ENCODE measurements around the gene PAX5.
A peak's percentile ranks its signal among the peaks of the same experiment; 100 is the strongest.

PAX5 gene

DNA sequence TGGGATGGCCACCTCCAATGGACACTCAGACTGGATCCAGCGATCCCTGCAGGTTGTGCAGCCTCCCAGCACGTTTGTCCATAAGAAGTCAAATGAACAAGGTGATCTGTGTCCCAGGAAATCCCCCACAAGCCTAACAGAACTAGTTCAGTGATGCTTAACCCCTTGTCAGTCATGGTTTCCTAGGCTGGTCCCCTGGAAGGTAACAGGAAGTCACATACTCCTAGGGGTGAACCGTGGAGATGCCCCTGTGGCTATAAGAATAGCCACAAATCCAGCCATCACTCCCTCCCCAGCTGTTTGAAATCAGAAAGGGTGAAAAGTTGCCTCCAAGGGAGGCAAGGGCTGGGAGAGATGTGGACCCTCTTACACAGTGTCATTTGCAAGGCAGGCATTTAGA, 22.5 kb downstream of the PAX5 start:
- no peak for DNase-seq

- DNase-seq: no peak
Observed at GRCh38 chr9:37010976-37011375, 23.1 kb downstream of the PAX5 start.

DNA sequence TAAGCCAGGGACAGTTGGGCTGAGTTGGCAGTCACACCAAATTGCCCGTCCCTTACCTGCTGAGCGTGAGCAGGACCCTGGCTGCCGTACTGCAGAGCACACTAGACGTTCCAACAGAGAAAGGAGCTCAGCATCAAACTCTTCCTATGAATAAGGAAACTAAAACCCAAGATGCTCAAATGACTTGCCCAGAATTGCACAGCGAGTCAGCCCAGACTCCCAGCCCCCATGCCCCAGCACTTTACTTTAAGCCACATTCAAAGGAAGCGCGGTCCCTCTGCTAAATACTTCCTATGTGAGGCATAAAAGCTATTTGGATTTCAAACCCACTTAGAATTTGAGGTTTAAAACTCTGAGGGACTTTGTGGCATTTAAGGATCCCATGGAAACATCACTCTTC, 23.9 kb downstream of the PAX5 start:
- DNase-seq: no peak

GRCh38 chr9:37007295-37007694, 26.8 kb downstream of the PAX5 start:
- no peak for DNase-seq

GRCh38 chr9:37005517-37006140, 28.4 kb downstream of the PAX5 start:
- DNase-seq: no peak

- no peak for DNase-seq
Observed at GRCh38 chr9:37004424-37004935, 29.6 kb downstream of the PAX5 start.

DNA sequence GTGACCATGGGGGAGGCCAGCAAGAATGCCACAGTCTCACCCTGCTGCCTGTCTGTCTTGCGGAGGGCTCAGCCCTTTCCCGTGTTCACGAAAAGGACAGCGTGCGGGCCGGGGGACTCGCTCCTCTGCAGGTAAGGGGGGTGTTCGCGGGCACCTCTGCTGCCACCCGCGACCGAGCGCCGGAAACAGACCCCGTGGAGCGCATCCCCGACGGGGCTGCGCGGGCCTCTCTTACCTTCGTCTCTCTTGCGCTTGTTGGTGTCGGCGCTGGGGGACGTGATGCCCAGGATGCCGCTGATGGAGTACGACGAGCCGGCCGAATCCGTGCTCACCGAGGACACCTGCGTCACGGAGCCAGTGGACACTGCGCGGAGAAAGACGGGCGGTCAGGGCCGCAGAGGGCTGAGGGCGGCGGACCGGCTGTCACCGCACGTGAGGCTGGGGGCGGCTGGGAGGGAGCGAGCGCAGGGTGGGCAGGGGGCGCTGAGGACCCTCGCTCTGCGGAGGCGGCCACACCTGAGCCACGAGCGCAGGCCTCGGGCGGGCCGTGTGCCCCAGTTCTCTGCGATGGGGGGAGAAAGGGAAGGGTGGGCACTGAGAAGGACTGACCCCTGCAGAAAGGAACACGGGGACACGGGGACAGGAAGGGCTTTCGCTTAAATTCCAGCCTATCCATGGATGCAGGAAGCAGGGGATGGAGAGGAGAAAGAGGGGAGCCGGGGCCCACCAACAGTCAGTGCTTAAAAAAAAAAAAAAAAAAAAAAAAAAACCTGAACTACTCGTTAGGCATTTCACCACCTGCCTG, 31.5 kb downstream of the PAX5 start:
- no peak for DNase-seq

DNA sequence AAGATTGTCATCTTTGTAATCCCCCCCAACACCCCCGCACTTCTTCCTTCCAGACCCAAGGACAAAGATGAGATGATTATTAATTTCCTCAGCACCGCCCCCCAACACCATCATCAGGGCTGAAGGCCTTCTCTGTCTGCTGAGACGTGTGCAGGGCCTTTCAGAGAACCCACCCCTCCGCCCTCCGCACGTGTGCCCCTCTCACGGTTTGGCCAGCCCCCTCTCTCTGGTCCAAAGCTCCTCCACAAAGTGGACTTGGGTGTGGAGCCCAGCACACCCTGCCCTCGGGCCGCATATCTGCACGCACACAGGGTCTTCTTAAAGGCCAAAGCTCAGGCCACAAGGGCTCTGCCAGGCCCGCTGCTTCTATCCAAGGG, 32.0 kb downstream of the PAX5 start:
- no peak for DNase-seq

DNA sequence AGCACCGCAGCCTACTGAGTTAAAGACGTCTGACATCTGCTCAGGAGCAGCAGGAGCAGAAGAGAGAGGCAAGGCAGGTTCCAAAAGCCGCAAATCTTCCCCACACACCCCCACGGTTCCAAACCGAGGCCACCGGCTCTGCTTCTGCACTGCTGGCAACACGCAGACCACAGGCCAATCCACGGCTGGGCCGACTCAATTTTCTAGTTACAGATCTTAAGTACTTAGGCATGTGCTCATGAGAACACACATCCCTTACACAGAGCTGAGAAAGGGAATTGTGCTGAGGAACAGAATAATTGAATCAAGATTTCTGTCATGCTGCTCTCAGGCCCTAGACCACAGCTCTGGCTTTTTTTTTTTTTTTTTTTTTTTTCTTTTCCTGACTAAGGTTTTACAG, 32.6 kb downstream of the PAX5 start:
- no peak for DNase-seq

- no peak for DNase-seq
Observed at GRCh38 chr9:36999728-37000333, 34.2 kb downstream of the PAX5 start.

GRCh38 chr9:36997414-36997813, 36.7 kb downstream of the PAX5 start:
- no peak for DNase-seq

DNA sequence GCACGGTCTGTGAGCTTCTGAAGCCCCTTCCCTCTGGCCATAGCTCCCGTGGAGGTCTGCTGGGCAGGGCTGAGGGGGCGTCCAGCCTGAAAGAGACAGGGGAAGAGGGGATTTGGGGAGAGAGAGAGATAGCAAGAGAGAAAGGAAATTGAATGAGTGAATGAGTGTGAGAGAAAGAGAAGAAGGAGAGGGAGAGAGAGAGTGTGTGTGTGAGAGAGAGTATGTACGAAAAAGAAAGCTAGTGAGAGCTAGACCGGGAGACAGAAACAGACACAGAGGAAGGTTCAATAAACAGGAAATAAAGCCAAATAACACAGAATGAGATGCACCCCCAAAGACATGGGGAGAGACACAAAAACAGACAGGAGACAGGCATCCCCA, 37.4 kb downstream of the PAX5 start:
- no peak for DNase-seq

GRCh38 chr9:36995927-36996705, 38.0 kb downstream of the PAX5 start:
- DNase-seq: peak; percentile 49

GRCh38 chr9:36993933-36994764, 39.9 kb downstream of the PAX5 start:
- DNase-seq: no peak

DNA sequence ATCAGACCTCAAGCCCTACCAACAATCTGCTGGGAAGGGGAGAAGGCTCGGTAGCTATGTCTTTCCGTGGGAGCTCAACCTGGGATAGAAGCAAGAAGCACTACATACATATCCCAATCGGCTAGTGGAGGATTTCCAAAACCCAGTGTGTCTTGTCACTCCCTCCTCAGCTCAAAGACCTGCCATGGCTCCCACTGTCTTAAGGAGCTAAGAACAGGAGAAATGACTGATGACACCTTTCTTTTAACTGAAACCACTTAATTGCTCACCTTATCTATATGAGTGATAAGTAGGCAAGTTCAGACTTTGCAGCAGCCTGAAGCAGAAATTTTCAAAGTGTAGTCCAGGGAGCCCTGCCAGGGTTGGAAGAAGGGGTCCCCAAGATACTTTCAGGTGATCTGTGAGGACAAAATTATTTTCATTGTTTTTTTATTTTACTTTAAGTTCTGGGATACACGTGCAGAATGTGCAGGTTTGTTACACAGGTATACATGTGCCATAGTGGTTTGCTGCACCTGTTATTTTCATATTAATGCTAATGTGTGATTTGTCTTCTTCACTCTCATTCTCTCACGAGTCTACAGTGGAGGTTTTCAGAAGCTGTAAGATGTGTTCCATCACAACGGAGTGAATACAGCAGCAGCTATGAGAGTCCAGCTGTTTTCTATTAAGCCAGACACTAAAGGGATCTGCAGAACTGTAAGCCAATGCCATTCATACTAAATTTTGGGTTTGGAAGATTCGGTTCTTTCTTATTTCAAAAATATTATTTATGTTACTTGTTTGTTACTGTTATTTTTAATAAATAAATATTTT, 41.4 kb downstream of the PAX5 start:
- DNase-seq: no peak

DNA sequence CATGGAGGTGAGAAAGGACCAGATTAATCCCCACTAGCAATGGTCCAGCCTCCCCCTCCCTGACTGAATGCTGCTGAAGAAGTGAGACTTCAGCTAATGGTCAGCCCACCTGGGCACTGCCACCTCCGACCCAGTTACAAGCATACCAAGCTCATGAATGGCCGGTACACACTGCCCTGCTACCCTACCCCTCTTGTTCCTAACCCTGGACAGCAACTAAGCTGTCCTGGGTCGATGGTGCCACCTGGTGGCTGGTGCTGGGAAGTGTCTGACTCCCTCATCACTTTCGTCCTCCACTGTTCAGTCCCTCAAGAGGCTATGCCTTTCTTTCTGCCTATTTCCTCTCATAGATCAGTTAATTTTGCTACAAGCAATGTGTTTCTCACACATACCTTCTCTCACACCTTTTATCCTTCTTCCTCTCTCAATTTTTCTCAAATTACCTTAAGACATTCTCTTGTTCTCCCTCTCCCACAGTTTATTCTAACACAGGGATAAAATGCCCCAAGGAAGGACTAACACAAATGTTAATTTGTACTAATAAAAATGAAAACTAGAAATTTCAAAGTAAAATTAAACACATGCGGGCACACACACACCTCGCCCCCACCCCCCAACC, 42.4 kb downstream of the PAX5 start:
- no peak for DNase-seq

DNA sequence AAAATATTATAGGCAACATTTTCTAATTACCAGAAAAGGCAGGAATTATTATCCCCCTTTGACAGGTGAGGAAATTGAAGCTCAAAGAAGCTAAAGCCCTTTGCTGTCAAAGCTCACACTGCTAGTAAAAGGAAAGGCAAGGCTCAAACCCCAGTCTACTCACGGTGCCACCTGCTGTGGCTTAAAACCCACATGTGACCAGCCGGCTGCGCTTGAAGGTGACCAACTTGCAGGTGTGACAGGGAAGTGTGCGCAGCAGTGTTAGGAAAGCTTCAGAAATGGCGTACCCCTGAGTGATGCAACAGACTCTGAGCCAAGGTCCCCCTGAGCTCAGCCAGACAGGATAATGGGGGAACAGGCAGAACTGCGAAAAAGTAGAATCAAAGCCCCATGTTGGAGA, 45.2 kb downstream of the PAX5 start:
- no peak for DNase-seq

GRCh38 chr9:36987891-36988290, 46.2 kb downstream of the PAX5 start:
- no peak for DNase-seq

DNA sequence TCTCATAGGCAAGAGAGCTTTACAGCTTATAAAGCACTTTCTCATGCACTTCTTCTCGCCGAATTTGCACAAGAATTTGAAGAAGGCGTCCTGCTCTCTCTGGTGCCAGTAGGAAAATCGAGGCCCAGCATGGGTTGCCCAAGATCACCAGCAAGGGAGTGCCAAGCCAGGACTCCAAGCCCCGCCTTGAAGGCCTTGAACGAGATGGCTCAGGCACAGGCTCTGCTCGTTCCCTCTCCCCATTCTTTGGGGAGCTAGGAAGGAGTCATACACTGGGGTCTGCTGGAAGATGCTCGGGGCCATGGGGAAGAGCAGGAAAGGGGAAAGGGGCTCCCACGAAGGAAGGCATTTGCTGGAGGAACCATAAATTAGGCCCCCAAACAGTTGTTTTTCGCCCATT, 46.7 kb downstream of the PAX5 start:
- DNase-seq: no peak

DNA sequence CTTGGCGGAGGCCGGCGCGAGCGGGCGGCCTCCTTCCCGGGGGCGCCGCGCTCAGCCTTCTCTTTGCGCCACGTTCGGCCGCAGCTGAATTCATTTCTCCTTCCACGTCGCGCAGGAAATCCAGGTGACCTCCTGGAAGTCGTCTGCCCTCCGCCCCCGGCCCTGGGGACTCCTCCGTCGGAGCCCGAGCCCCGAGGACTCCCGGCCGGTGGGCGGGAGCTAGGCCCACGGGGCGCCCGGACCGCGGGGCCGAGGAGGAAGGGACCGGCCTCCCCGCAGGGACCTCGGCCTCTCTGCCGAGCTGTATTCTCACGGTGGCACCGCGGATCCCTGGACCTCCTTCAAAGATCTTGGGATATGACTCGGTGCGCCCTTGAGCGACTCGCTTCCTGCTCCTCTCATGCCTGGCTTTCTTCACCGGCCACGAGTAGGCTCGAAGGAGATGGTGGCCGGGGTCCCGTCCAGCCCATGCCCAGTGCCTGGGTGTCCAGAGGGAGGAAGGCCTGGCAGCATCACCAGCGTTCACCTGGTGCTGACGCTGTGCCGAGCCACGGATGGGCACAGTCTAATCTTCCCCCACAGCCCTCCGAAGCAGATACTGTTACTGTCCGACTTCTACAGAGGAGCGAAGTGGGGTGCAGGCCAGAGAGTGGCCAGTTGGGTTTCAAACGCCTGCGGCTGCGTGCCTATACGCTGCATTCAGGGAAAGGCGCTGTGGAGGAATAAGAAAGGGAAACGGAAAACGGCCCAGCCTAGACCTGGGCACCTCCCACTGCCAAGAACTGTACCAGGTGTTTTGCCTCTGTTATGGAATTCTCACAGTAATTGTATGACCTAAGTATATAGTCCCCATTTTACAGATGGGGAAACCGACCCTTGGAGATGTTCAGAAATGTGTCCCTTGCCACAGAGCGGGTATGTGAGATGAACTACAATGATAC, 47.3 kb downstream of the PAX5 start:
- DNase-seq: no peak

Data from effector CD4-positive, alpha-beta T cell (primary cell).